Measurements from ENCODE around the gene DCLK1. TPM values are rescaled to one million over a fixed set of nuclear protein-coding genes. Genes with fewer than 3 reads are reported as not detected.

The DCLK1 gene
- total RNA-seq, 2 donors from 2014 or later, result 2.6 to 8.6 TPM

DNA sequence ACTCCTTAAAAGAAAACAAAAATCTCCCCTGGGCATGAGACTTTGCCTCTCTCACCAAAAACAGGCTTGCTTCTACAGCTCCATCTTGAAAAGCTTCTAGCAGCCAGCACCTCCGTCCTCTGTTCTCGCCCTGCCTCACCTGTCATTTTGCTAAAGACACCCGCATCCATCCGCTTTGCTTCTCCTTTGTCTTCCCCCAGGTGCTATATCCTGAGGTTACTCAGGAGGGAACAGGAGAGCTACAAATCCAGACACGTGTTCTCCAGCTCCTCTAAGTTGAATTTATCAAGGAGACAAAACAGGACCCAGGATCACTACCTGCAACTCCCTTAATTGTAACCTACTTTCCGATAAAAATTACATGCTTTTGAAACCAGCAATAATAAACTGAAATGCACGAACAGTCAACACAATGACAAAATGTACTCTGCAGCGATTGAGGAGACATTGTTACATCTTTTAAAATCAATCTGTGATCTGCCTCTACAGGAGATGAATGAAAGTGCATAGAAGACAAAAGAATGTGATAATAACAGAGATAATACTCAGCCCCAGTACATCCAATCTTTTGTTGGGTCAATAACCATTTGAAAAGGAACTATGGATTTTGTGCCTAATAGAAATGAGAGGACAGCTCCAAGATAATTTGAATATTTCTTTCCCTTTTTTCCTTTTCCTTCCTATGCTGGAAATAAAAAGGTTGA is 221.2 kb downstream of the DCLK1 start:
- intact Hi-C loops (cut with DNase I), result no loop called here
- DNase-seq, result no peak
- TF ChIP-seq POLR2A (IDR thresholded peaks at IDR 0.05) (no peak), CTCF (IDR thresholded peaks at IDR 0.05) (no peak)
- H3K4me3 ChIP-seq, result no peak overlapping the region
- 54 to 63% methylated on average over 8 of the region's 8 CpGs for WGBS, 2 donors
- H3K27me3 ChIP-seq, result no peaks in the 10 kb centered on the region
- H3K36me3 ChIP-seq (replicated peaks in 1 of 2; ENCODE audit: insufficient read depth in 1 of 2, low read depth in 2 of 2), result no peaks in the 10 kb centered on the region
- no peak overlapping the region for H3K27ac ChIP-seq
- ATAC-seq, result no peak
- H3K4me1 ChIP-seq, result no peaks in the 10 kb centered on the region
- no peaks in the 10 kb centered on the region for H3K9me3 ChIP-seq

GRCh38 chr13:35909091-35909490 is 222.1 kb downstream of the DCLK1 start:
- H3K27me3 ChIP-seq, result no peaks in the 10 kb centered on the region
- no peaks in the 10 kb centered on the region for H3K9me3 ChIP-seq
- intact Hi-C loops (cut with DNase I), result no loop called here
- ATAC-seq (no peak), DNase-seq (no peak)
- no peak for TF ChIP-seq CTCF (IDR thresholded peaks at IDR 0.05)
- TF ChIP-seq POLR2A (IDR thresholded peaks at IDR 0.05), result no peak
- no peak overlapping the region for H3K27ac ChIP-seq
- H3K36me3 ChIP-seq (replicated peaks in 1 of 2; ENCODE audit: insufficient read depth in 1 of 2, low read depth in 2 of 2), result no peaks in the 10 kb centered on the region
- 70 to 85% methylated on average over 4 of the region's 4 CpGs for WGBS, 2 donors
- H3K4me1 ChIP-seq, result no peaks in the 10 kb centered on the region
- no peak overlapping the region for H3K4me3 ChIP-seq

DNA sequence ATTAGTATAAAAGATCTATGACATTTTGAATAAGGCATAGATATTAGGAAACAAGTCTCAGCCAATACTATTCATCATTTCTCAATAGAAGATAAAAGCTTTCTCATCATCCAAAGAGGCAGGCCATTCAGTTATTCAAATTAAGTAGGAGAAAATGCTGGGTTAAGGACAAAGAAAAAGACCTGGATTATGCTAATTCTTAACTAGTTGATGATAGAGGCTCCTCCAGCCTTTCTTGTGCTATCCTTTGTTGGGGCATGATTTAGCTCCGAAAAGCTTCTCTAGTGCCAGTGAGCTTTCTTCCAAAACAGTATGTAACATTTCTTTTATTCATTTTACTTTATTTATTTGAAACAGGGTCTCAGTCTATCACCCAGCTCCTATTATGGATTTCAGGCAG is 223.0 kb downstream of the DCLK1 start:
- 77 to 87% methylated on average over 1 of the region's 1 CpG for WGBS, 2 donors
- intact Hi-C loops (cut with DNase I), result no loop called here
- Histone ChIP-seq H3K9me3 (no peaks in the 10 kb centered on the region), H3K36me3 (replicated peaks in 1 of 2; ENCODE audit: insufficient read depth in 1 of 2, low read depth in 2 of 2) (no peaks in the 10 kb centered on the region), H3K4me1 (no peaks in the 10 kb centered on the region), H3K27ac (no peak overlapping the region), H3K27me3 (no peaks in the 10 kb centered on the region), H3K4me3 (no peak overlapping the region)
- no peak for TF ChIP-seq CTCF (IDR thresholded peaks at IDR 0.05)
- no peak for TF ChIP-seq POLR2A (IDR thresholded peaks at IDR 0.05)
- no peak for ATAC-seq
- no peak for DNase-seq

- intact Hi-C loops (cut with DNase I), result no loop called here
- no peak for TF ChIP-seq POLR2A (IDR thresholded peaks at IDR 0.05)
- TF ChIP-seq CTCF (IDR thresholded peaks at IDR 0.05), result no peak
Observed at GRCh38 chr13:35906636-35907035, 224.5 kb downstream of the DCLK1 start.

GRCh38 chr13:35903075-35903474 is 228.1 kb downstream of the DCLK1 start:
- ATAC-seq, result no peak

More at GRCh38 chr13:35906636-35907035, 224.5 kb downstream of the DCLK1 start:
- no peak overlapping the region for H3K4me3 ChIP-seq
- WGBS, 2 donors, result 65 to 69% methylated on average over 4 of the region's 4 CpGs
- H3K4me1 ChIP-seq, result no peaks in the 10 kb centered on the region
- DNase-seq, result no peak
- no peaks in the 10 kb centered on the region for H3K9me3 ChIP-seq
- ATAC-seq, result no peak
- no peaks in the 10 kb centered on the region for H3K36me3 ChIP-seq (replicated peaks in 1 of 2; ENCODE audit: insufficient read depth in 1 of 2, low read depth in 2 of 2)
- no peaks in the 10 kb centered on the region for H3K27me3 ChIP-seq
- no peak overlapping the region for H3K27ac ChIP-seq

More at GRCh38 chr13:35903075-35903474, 228.1 kb downstream of the DCLK1 start:
- H3K9me3 ChIP-seq, result no peaks in the 10 kb centered on the region
- DNase-seq, result no peak
- no peaks in the 10 kb centered on the region for H3K27me3 ChIP-seq
- 30 to 39% methylated on average over 1 of the region's 1 CpG for WGBS, 2 donors
- TF ChIP-seq POLR2A (IDR thresholded peaks at IDR 0.05) (no peak), CTCF (IDR thresholded peaks at IDR 0.05) (no peak)
- H3K4me1 ChIP-seq, result no peaks in the 10 kb centered on the region
- H3K27ac ChIP-seq, result no peak overlapping the region
- no peak overlapping the region for H3K4me3 ChIP-seq
- intact Hi-C loops (cut with DNase I), result no loop called here
- no peaks in the 10 kb centered on the region for H3K36me3 ChIP-seq (replicated peaks in 1 of 2; ENCODE audit: insufficient read depth in 1 of 2, low read depth in 2 of 2)

All from body of pancreas (tissue), 4 donors.